GM23248 (cell line): ENCODE data around the gene ADGRL3. TPM values are rescaled to one million over a fixed set of nuclear protein-coding genes. Genes with fewer than 3 reads are reported as not detected.
"Not testable (repeated sequence)": the region's sequence is repeated elsewhere in the genome, so short reads cannot be mapped to it uniquely, and the experiment has no call there.

ENCODE experiments used
- DNase-seq: peaks from one replicate; pipeline ENCODE4 v3.0.0-alpha.2; 2015
- H2AFZ ChIP-seq: fragments of 200-600 bp; sonication (generic); 2 replicates; pipeline ENCODE4 v1.6.1; 2016; ENCODE audit warnings: antibody characterized with exemption
- H3F3A ChIP-seq: fragments of 200-600 bp; sonication (generic); 2 replicates; pipeline ENCODE4 v1.6.1; 2016; ENCODE audit warnings: mild to moderate bottlenecking, antibody characterized with exemption, mixed run types; ENCODE audit not compliant: insufficient read depth
- H3K27ac ChIP-seq: fragments of 200-600 bp; sonication (generic); 2 replicates; pipeline ENCODE4 v1.5.1; 2016; ENCODE audit warnings: mild to moderate bottlenecking
- H3K27me3 ChIP-seq: fragments of 200-600 bp; sonication (generic); replicated peaks from 2 replicates; pipeline ENCODE4 v1.6.1; 2016; ENCODE audit warnings: mild to moderate bottlenecking; ENCODE audit not compliant: insufficient read depth
- H3K36me3 ChIP-seq: fragments of 200-600 bp; sonication (generic); 2 replicates; pipeline ENCODE4 v1.6.1; 2016; ENCODE audit warnings: low read depth, mild to moderate bottlenecking
- H3K4me1 ChIP-seq: fragments of 200-600 bp; sonication (generic); 2 replicates; pipeline ENCODE4 v1.6.1; 2016; ENCODE audit warnings: mild to moderate bottlenecking; ENCODE audit not compliant: insufficient read depth
- H3K4me2 ChIP-seq: fragments of 200-600 bp; sonication (generic); one replicate; pipeline ENCODE4 v1.6.1; 2016; ENCODE audit warnings: mild to moderate bottlenecking; ENCODE audit not compliant: unreplicated experiment
- H3K4me3 ChIP-seq: fragments of 200-600 bp; sonication (generic); 2 replicates; pipeline ENCODE4 v1.5.1; 2016; ENCODE audit warnings: mild to moderate bottlenecking
- H3K79me2 ChIP-seq: fragments of 200-600 bp; sonication (generic); 2 replicates; pipeline ENCODE4 v1.6.1; 2016; ENCODE audit warnings: mild to moderate bottlenecking; ENCODE audit not compliant: insufficient read depth
- H3K9ac ChIP-seq: fragments of 200-600 bp; sonication (generic); 2 replicates; pipeline ENCODE4 v1.6.1; 2016; ENCODE audit warnings: mild to moderate bottlenecking
- H3K9me2 ChIP-seq: fragments of 200-600 bp; sonication (generic); 2 replicates; pipeline ENCODE4 v1.6.1; 2016; ENCODE audit warnings: mixed run types, mild to moderate bottlenecking, moderate library complexity; ENCODE audit not compliant: insufficient read depth
- H3K9me3 ChIP-seq: fragments of 200-600 bp; sonication (generic); one replicate; pipeline ENCODE4 v1.6.1; 2017; ENCODE audit warnings: low read depth
- H4K20me1 ChIP-seq: fragments of 200-600 bp; sonication (generic); 2 replicates; pipeline ENCODE4 v1.6.0; 2016; ENCODE audit not compliant: insufficient read depth
- EZH2 ChIP-seq: fragments of 200-600 bp; sonication (generic); IDR thresholded peaks from 2 replicates; pipeline ENCODE4 v1.6.1; 2018; ENCODE audit warnings: antibody characterized with exemption, mild to moderate bottlenecking; ENCODE audit not compliant: insufficient read depth, poor library complexity, severe bottlenecking
- EZH2phosphoT487 ChIP-seq: fragments of 200-600 bp; sonication (generic); IDR thresholded peaks from 2 replicates; pipeline ENCODE4 v1.6.1; 2018; ENCODE audit warnings: antibody characterized with exemption, moderate library complexity, mild to moderate bottlenecking, low read depth; ENCODE audit not compliant: insufficient read depth
- whole genome bisulfite sequencing, 2 experiments: methylation state at CpG; one replicate each; pipeline ENCODE4 v1.1.6; 2015 to 2017; ENCODE audit warnings: low lambda C conversion rate in 2 of 2, low coverage in 1 of 2; ENCODE audit errors: missing lambda C conversion rate in 2 of 2; 5-methylcytosine and 5-hydroxymethylcytosine counted together
- in situ Hi-C: fragments of 300-500 bp; cut with MboI; formaldehyde crosslinking; loops from 2 replicates; pipeline ENCODE4 v1.15.0; 2020
- polyA plus RNA-seq: library from polyadenylated mRNA; unstranded; fragments of >200 nt; fragmentation: Nextera tagmentation; extraction: Ambion mirVana; gene quantifications from 2 replicates; pipeline ENCODE4 v1.2.1, GENCODE V29; 2016
- total RNA-seq: library from RNA; depleted of rRNA; stranded (reverse); fragments of >200 nt; shearing (Covaris generic); gene quantifications from 2 replicates; pipeline ENCODE4 v1.2.3, GENCODE V29; 2014

The ADGRL3 gene
- total and polyA plus RNA-seq, 2 experiments from 2014 or later, result not detected

- H3F3A ChIP-seq, H3K79me2 ChIP-seq, H2AFZ ChIP-seq, H3K9ac ChIP-seq, H3K4me2 ChIP-seq, H3K4me1 ChIP-seq, H3K36me3 ChIP-seq, H3K4me3 ChIP-seq, in situ Hi-C loops, H3K9me2 ChIP-seq, DNase-seq, H4K20me1 ChIP-seq, H3K27ac ChIP-seq, H3K9me3 ChIP-seq, H3K27me3 ChIP-seq: not testable (repeated sequence)
- WGBS, 2 experiments, result 41 to 54% methylated on average over 7 of the region's 7 CpGs
Observed at GRCh38 chr4:61759245-61759644, 559.1 kb downstream of the ADGRL3 start.

GRCh38 chr4:61759885-61760284 is 559.8 kb downstream of the ADGRL3 start:
- H4K20me1 ChIP-seq, H3K27ac ChIP-seq, H3K27me3 ChIP-seq, H3K4me3 ChIP-seq, H3K9ac ChIP-seq, H3K4me1 ChIP-seq, H3K4me2 ChIP-seq, in situ Hi-C loops, DNase-seq, H3K79me2 ChIP-seq, H3K36me3 ChIP-seq, H3K9me2 ChIP-seq, H2AFZ ChIP-seq, H3F3A ChIP-seq, H3K9me3 ChIP-seq: not testable (repeated sequence)
- WGBS, 2 experiments, result 45 to 59% methylated on average over 4 of the region's 4 CpGs

DNA sequence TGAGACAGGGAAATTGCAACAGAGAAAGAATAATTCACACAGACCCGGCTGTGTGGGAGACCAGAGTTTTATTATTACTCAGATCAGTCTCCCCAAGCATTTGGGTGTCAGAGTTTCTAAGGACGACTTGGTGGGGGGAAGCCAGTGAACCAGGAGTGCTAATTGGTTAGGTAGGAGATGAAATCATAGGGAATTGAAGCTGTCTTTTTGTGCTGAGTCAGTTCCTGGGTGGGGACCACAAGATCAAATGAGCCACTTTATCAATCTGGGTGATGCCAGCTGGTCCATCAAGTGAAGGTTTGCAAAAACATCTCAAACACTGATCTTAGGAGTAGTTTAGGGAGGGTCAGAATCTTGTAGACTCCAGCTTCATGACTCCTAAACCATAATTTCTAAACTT is 560.7 kb downstream of the ADGRL3 start:
- no peak overlapping the region for H3K4me3 ChIP-seq
- no peaks in the 10 kb centered on the region for H3F3A ChIP-seq
- H3K36me3 ChIP-seq, result no peaks in the 10 kb centered on the region
- no peak overlapping the region for H2AFZ ChIP-seq
- in situ Hi-C loops, result no loop called here
- H3K4me2 ChIP-seq, result no peak overlapping the region
- H4K20me1 ChIP-seq, result no peaks in the 10 kb centered on the region
- no peak overlapping the region for H3K27ac ChIP-seq
- H3K9me2 ChIP-seq, result no peaks in the 10 kb centered on the region
- no peak for DNase-seq
- H3K9ac ChIP-seq, result no peak overlapping the region
- 15 to 18% methylated on average over 2 of the region's 2 CpGs for WGBS, 2 experiments
- TF ChIP-seq EZH2phosphoT487 (no peak), EZH2 (no peak)
- H3K79me2 ChIP-seq, result no peaks in the 10 kb centered on the region
- no peaks in the 10 kb centered on the region for H3K27me3 ChIP-seq
- H3K4me1 ChIP-seq, result no peaks in the 10 kb centered on the region
- no peaks in the 10 kb centered on the region for H3K9me3 ChIP-seq

GRCh38 chr4:61762722-61763627 is 562.8 kb downstream of the ADGRL3 start:
- Histone ChIP-seq H3K27ac (no peak overlapping the region), H3K9ac (no peak overlapping the region), H3K27me3 (no peaks in the 10 kb centered on the region), H3K79me2 (no peaks in the 10 kb centered on the region), H3K4me3 (no peak overlapping the region), H3K9me2 (no peaks in the 10 kb centered on the region), H3K4me1 (no peaks in the 10 kb centered on the region), H3K9me3 (no peaks in the 10 kb centered on the region), H2AFZ (no peak overlapping the region), H4K20me1 (no peaks in the 10 kb centered on the region), H3K4me2 (no peak overlapping the region), H3K36me3 (no peaks in the 10 kb centered on the region), H3F3A (no peaks in the 10 kb centered on the region)
- WGBS, 2 experiments, result 12 to 15% methylated on average over 5 of the region's 5 CpGs
- TF ChIP-seq EZH2phosphoT487 (no peak), EZH2 (no peak)
- no peak for DNase-seq
- in situ Hi-C loops, result no loop called here

GRCh38 chr4:61763682-61764081 is 563.6 kb downstream of the ADGRL3 start:
- no peaks in the 10 kb centered on the region for H4K20me1 ChIP-seq
- TF ChIP-seq EZH2phosphoT487 (no peak), EZH2 (no peak)
- no peak overlapping the region for H3K4me2 ChIP-seq
- H3K4me1 ChIP-seq, result no peaks in the 10 kb centered on the region
- H3K36me3 ChIP-seq, result no peaks in the 10 kb centered on the region
- H3K9ac ChIP-seq, result no peak overlapping the region
- DNase-seq, result no peak
- no peaks in the 10 kb centered on the region for H3F3A ChIP-seq
- H3K9me3 ChIP-seq, result no peaks in the 10 kb centered on the region
- H3K4me3 ChIP-seq, result no peak overlapping the region
- in situ Hi-C loops, result no loop called here
- no peak overlapping the region for H2AFZ ChIP-seq
- H3K79me2 ChIP-seq, result no peaks in the 10 kb centered on the region
- no peaks in the 10 kb centered on the region for H3K27me3 ChIP-seq
- no peak overlapping the region for H3K27ac ChIP-seq
- no peaks in the 10 kb centered on the region for H3K9me2 ChIP-seq

DNA sequence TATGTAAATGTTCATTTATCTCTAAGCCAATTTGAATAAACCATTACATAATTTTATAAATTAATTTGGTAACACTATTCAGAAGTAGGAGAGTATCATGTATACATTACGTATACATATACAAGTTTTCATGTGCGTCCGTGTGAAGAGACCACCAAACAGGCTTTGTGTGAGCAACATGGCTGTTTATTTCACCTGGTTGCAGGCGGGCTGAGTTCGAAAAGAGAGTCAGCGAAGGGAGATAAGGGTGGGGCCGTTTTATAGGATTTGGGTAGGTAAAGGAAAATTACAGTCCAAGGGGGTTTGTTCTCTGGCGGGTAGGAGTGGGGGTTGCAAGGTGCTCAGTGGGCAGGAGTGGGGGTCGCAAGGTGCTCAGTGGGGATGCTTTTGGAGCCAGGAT is 564.0 kb downstream of the ADGRL3 start:
- H3F3A ChIP-seq, H3K79me2 ChIP-seq, H3K27me3 ChIP-seq, H4K20me1 ChIP-seq, H3K4me2 ChIP-seq, H3K27ac ChIP-seq, H3K4me3 ChIP-seq, H3K9me3 ChIP-seq, DNase-seq, H3K9ac ChIP-seq, H3K9me2 ChIP-seq, H3K36me3 ChIP-seq, H2AFZ ChIP-seq, H3K4me1 ChIP-seq, in situ Hi-C loops: not testable (repeated sequence)
- WGBS, 2 experiments, result 29 to 34% methylated on average over 9 of the region's 9 CpGs

GRCh38 chr4:61769444-61770167 is 569.5 kb downstream of the ADGRL3 start:
- 41 to 42% methylated on average over 8 to 14 of the region's 14 CpGs for WGBS, 2 experiments

More at GRCh38 chr4:61769444-61770167, 569.5 kb downstream of the ADGRL3 start:
- H3K9ac ChIP-seq, H3K4me3 ChIP-seq, in situ Hi-C loops, H3K4me1 ChIP-seq, H2AFZ ChIP-seq, H3K27ac ChIP-seq, H3K27me3 ChIP-seq, H3K9me3 ChIP-seq, H3K4me2 ChIP-seq, DNase-seq, H3F3A ChIP-seq, H4K20me1 ChIP-seq, H3K79me2 ChIP-seq, H3K9me2 ChIP-seq, H3K36me3 ChIP-seq: not testable (repeated sequence)
